ENCODE measurements around the gene GLDN.

- no peak for TF ChIP-seq CTCF (IDR thresholded peaks at IDR 0.05; ENCODE audit: poor library complexity, severe bottlenecking)
- TF ChIP-seq EP300 (conservative IDR thresholded peaks at IDR 0.05; ENCODE audit: poor library complexity, severe bottlenecking): no peak
- no peak for TF ChIP-seq POLR2AphosphoS5 (IDR thresholded peaks at IDR 0.05)
- TF ChIP-seq EZH2 (IDR thresholded peaks at IDR 0.05; ENCODE audit: borderline replicate concordance, insufficient read depth, low read length, poor library complexity, severe bottlenecking): no peak
Observed at GRCh38 chr15:51424780-51425179, 83.3 kb downstream of the GLDN start.

Measured in neural cell (in vitro differentiated cells).